B cell (primary cell): ENCODE results near the gene ADARB2. TPM values are rescaled to one million over a fixed set of nuclear protein-coding genes. Genes with fewer than 3 reads are reported as not detected.

Experiments
- ATAC-seq: fragments of 200-7000 bp; cut with Tn5 transposase; one replicate; pipeline ENCODE4 v1.10.0; 2021; ENCODE audit warnings: low read depth, mild to moderate bottlenecking, moderate number of reproducible peaks, moderate library complexity
- CTCF ChIA-PET: fragments of 350-600 bp; sonication (Branson Sonifier 250); formaldehyde crosslinking; loops from one replicate; lab custom pipeline; 2021; ENCODE audit warnings: antibody characterized with exemption, inconsistent platforms; lab: Charles Lee
- POLR2A ChIA-PET: fragments of 350-600 bp; sonication (Branson Sonifier 250); formaldehyde crosslinking; loops from one replicate; lab custom pipeline; 2021; ENCODE audit warnings: antibody characterized with exemption; lab: Charles Lee
- DNase-seq: peaks from one replicate; pipeline ENCODE4 v3.0.0; 2013
- H2AFZ ChIP-seq: 2 replicates; pipeline ENCODE4 v1.6.1; 2012; ENCODE audit warnings: mild to moderate bottlenecking, low read depth, low read length; ENCODE audit not compliant: insufficient read depth, poor library complexity, severe bottlenecking
- H3K27ac ChIP-seq, 2 donors: 1 replicate in 1 of 2; 2 replicates in 1 of 2; pipeline ENCODE4 v1.5.1; 2012 to 2013; ENCODE audit warnings: low read length in 2 of 2, mild to moderate bottlenecking in 2 of 2, moderate library complexity in 1 of 2
- H3K27me3 ChIP-seq, 4 experiments: fragments of 200-600 bp in 1 of 4; sonication (generic) in 1 of 4; replicated peaks in 1 of 4; 1 replicate in 2 of 4; 2 replicates in 2 of 4; pipeline versions ENCODE4 v1.6.1 to v1.7.0; 2013 to 2016; ENCODE audit warnings: low read length in 3 of 4, mild to moderate bottlenecking in 2 of 4, mixed read lengths in 1 of 4, moderate library complexity in 1 of 4; ENCODE audit not compliant: insufficient read depth in 4 of 4, control insufficient read depth in 3 of 4; ENCODE audit errors: control extremely low read depth in 1 of 4
- H3K36me3 ChIP-seq, 2 experiments: replicated peaks in 1 of 2; 1 replicate in 1 of 2; 2 replicates in 1 of 2; pipeline versions ENCODE4 v1.6.1 to v1.7.1; 2013; ENCODE audit warnings: low read length in 1 of 2; ENCODE audit not compliant: insufficient read depth in 2 of 2, control insufficient read depth in 1 of 2; ENCODE audit errors: control extremely low read depth in 1 of 2, extremely low read depth in 1 of 2
- H3K4me1 ChIP-seq, 2 donors: fragments of 200-600 bp in 1 of 2; sonication (generic) in 1 of 2; 1 replicate in 1 of 2; 2 replicates in 1 of 2; pipeline versions ENCODE4 v1.5.1 to v1.6.1; 2013 to 2017; ENCODE audit warnings: low read length in 2 of 2; ENCODE audit not compliant: control insufficient read depth in 2 of 2, insufficient read depth in 2 of 2
- H3K4me2 ChIP-seq: replicated peaks from 2 replicates; pipeline ENCODE3; 2012; ENCODE audit warnings: mild to moderate bottlenecking, low read depth, low read length; ENCODE audit not compliant: poor library complexity, severe bottlenecking
- H3K4me3 ChIP-seq, 5 experiments: fragments of 200-600 bp in 1 of 5; sonication (generic) in 1 of 5; 1 replicate in 3 of 5; 2 replicates in 2 of 5; pipeline versions ENCODE4 v1.5.1 to v1.7.0; 2011 to 2016; ENCODE audit warnings: low read length in 4 of 5, mild to moderate bottlenecking in 4 of 5, low read depth in 2 of 5, control low read depth in 1 of 5, moderate library complexity in 1 of 5; ENCODE audit not compliant: insufficient read depth in 1 of 5; ENCODE audit errors: control extremely low read depth in 1 of 5, extremely low read depth in 1 of 5
- H3K79me2 ChIP-seq: fragments of 200-600 bp; sonication (generic); one replicate; pipeline ENCODE4 v1.6.0; 2016; ENCODE audit warnings: low read length; ENCODE audit not compliant: control insufficient read depth, insufficient read depth
- H3K9ac ChIP-seq: fragments of 200-600 bp; sonication (generic); 2 replicates; pipeline ENCODE4 v1.6.1; 2017; ENCODE audit warnings: mild to moderate bottlenecking, low read length, moderate library complexity
- H3K9me3 ChIP-seq, 3 donors: one replicate each; pipeline versions ENCODE4 v1.6.1 to v1.7.1; 2013; ENCODE audit warnings: low read length in 2 of 3; ENCODE audit not compliant: control insufficient read depth in 2 of 3, insufficient read depth in 1 of 3; ENCODE audit errors: control extremely low read depth in 1 of 3
- H4K20me1 ChIP-seq: 2 replicates; pipeline ENCODE4 v1.6.0; 2012; ENCODE audit warnings: mild to moderate bottlenecking, low read length; ENCODE audit not compliant: insufficient read depth, control insufficient read depth, poor library complexity, severe bottlenecking
- H3K27ac Mint-ChIP-seq: one replicate; pipeline ENCODE4 v1.8.0; 2021; ENCODE audit warnings: mixed read lengths
- H3K27me3 Mint-ChIP-seq: one replicate; pipeline ENCODE4 v1.8.0; 2021; ENCODE audit warnings: mixed read lengths
- H3K4me1 Mint-ChIP-seq: one replicate; pipeline ENCODE4 v1.8.0; 2021; ENCODE audit warnings: mixed read lengths
- H3K4me3 Mint-ChIP-seq: one replicate; pipeline ENCODE4 v1.8.0; 2021; ENCODE audit warnings: mixed read lengths
- H3K9me3 Mint-ChIP-seq: one replicate; pipeline ENCODE4 v1.8.0; 2022; ENCODE audit warnings: mixed read lengths; ENCODE audit not compliant: insufficient read depth
- CTCF ChIP-seq: fragments of 200-600 bp; IDR thresholded peaks from one replicate; pipeline ENCODE4 v1.8.0; 2022; ENCODE audit warnings: antibody characterized with exemption, mild to moderate bottlenecking
- EZH2 ChIP-seq: IDR thresholded peaks from 2 replicates; pipeline ENCODE4 v1.6.1; 2012; ENCODE audit warnings: borderline replicate concordance, low read depth, mild to moderate bottlenecking, moderate library complexity, low read length; ENCODE audit not compliant: insufficient read depth, poor library complexity, severe bottlenecking
- WGBS: methylation state at CpG from one replicate; pipeline ENCODE4 v1.1.5; 2013; ENCODE audit warnings: missing lambda C conversion rate; ENCODE audit not compliant: insufficient coverage; 5-methylcytosine and 5-hydroxymethylcytosine counted together
- intact Hi-C: fragments of 100-400 bp; cut with micrococcal nuclease; formaldehyde crosslinking; loops from one replicate; pipeline ENCODE4 v1.10.0; 2022
- polyA plus RNA-seq: library from polyadenylated mRNA; depleted of rRNA; stranded (reverse); fragments of >200 nt; gene quantifications from 2 replicates; pipeline ENCODE4 v1.2.3, GENCODE V29; 2012
- total RNA-seq, 2 donors: library from RNA; stranded (reverse); fragments of 120-200 nt in 1 of 2; gene quantifications; 1 replicate in 1 of 2; 2 replicates in 1 of 2; pipeline versions ENCODE4 v1.2.3 to v1.2.4, GENCODE V29; 2013 to 2022

Gene ADARB2
- total and polyA plus RNA-seq, 2 donors (not counting 1 experiment from before 2014, with no cell fraction given): 0.13 to 0.96 TPM

- Histone ChIP-seq H2AFZ (no peak overlapping the region), H3K4me1 (no peaks in the 10 kb centered on the region), H3K4me3 (no peak overlapping the region), H3K9ac (no peak overlapping the region), H3K27me3 (no peaks in the 10 kb centered on the region), H4K20me1 (no peaks in the 10 kb centered on the region), H3K36me3 (no peaks in the 10 kb centered on the region), H3K27ac (no peak overlapping the region), H3K79me2 (no peaks in the 10 kb centered on the region), H3K9me3 (peaks cover 0 to 11% (median 0%) of the 10 kb centered on the region in 3 donors), H3K4me2 (no peak overlapping the region)
- DNase-seq (no peak), ATAC-seq (no peak)
- intact Hi-C loops: no loop called here
- Mint-ChIP-seq H3K27me3 (no peaks in the 10 kb centered on the region), H3K4me3 (no peak overlapping the region), H3K27ac (no peak overlapping the region), H3K9me3 (no peaks in the 10 kb centered on the region), H3K4me1 (no peaks in the 10 kb centered on the region)
- POLR2A ChIA-PET: no interaction called here
- CTCF ChIA-PET: no interaction called here
- no peak for TF ChIP-seq CTCF
- no peak for TF ChIP-seq EZH2
- WGBS: 92% methylated on average over 13 of the region's 13 CpGs
Observed at GRCh38 chr10:1344408-1344807, 392.9 kb downstream of the ADARB2 start.

- H3K9me3 Mint-ChIP-seq: no peaks in the 10 kb centered on the region
Observed at GRCh38 chr10:1343176-1343575, 394.1 kb downstream of the ADARB2 start.

More at GRCh38 chr10:1343176-1343575, 394.1 kb downstream of the ADARB2 start:
- CTCF ChIA-PET: no interaction called here
- Histone ChIP-seq H3K4me1 (no peaks in the 10 kb centered on the region), H3K36me3 (no peaks in the 10 kb centered on the region), H3K9ac (no peak overlapping the region), H3K27me3 (no peaks in the 10 kb centered on the region), H4K20me1 (no peaks in the 10 kb centered on the region), H3K4me3 (no peak overlapping the region), H3K27ac (no peak overlapping the region), H3K9me3 (peaks cover 0 to 11% (median 0%) of the 10 kb centered on the region in 3 donors), H2AFZ (no peak overlapping the region), H3K79me2 (no peaks in the 10 kb centered on the region), H3K4me2 (no peak overlapping the region)
- ATAC-seq: no peak
- no peaks in the 10 kb centered on the region for H3K4me1 Mint-ChIP-seq
- H3K4me3 Mint-ChIP-seq: no peak overlapping the region
- TF ChIP-seq EZH2 (no peak), CTCF (no peak)
- H3K27me3 Mint-ChIP-seq: peaks cover 2% of the 10 kb centered on the region
- POLR2A ChIA-PET: no interaction called here
- intact Hi-C loops: no loop called here
- 100% methylated on average over 2 of the region's 5 CpGs for WGBS
- H3K27ac Mint-ChIP-seq: no peak overlapping the region
- DNase-seq: no peak
